ENCODE data around the gene ZC3H7A.

Gene ZC3H7A

DNA sequence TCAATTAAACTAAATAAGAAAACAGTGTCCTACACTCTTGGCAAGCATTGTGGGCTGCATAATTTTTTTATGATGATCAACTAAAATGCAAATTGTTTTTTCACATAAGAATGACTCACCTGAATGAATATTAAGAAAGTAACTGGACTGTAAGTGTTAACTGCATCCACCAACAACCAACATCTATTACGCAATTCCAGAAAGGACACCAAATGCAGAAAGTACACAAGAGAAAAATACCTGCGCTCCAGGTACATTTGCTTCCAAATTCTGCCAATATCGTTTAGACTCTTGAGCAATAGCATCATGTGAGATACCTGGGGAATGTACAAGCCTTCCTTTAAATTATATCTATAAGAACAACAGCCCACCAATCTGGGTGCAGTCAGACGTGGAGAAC lies 34.6 kb downstream of the ZC3H7A start (continued):
- TF ChIP-seq, protein P1, sequence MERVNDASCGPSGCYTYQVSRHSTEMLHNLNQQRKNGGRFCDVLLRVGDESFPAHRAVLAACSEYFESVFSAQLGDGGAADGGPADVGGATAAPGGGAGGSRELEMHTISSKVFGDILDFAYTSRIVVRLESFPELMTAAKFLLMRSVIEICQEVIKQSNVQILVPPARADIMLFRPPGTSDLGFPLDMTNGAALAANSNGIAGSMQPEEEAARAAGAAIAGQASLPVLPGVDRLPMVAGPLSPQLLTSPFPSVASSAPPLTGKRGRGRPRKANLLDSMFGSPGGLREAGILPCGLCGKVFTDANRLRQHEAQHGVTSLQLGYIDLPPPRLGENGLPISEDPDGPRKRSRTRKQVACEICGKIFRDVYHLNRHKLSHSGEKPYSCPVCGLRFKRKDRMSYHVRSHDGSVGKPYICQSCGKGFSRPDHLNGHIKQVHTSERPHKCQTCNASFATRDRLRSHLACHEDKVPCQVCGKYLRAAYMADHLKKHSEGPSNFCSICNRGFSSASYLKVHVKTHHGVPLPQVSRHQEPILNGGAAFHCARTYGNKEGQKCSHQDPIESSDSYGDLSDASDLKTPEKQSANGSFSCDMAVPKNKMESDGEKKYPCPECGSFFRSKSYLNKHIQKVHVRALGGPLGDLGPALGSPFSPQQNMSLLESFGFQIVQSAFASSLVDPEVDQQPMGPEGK (CRISPR knock-in tag; IDR thresholded peaks at IDR 0.05; ENCODE audit: borderline replicate concordance) = no peak
- no peak for TF ChIP-seq GLIS3 (CRISPR knock-in tag; IDR thresholded peaks at IDR 0.05)
- TF ChIP-seq TCF4 (CRISPR knock-in tag; IDR thresholded peaks at IDR 0.05; ENCODE audit: borderline replicate concordance) = no peak

DNA sequence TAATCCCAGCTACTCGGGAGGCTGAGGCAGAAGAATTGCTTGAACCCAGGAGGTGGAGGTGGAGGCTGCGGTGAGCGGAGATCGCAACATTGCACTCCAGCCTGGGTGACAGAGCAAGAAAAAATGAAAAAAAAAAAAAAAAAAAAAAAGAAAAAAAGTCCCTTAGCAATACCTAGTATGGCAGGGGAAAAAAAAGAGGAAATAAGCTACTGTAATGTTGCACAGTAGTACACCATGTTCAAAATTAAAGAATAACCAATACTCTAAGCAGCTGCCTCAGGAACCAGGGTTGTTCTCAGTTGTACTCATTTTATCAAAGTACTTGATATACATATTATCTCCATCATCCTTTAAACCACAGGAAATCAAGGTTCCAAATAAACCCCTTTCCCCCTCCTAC lies 37.1 kb downstream of the ZC3H7A start:
- no peak for ATAC-seq
- TF ChIP-seq, protein P2, sequence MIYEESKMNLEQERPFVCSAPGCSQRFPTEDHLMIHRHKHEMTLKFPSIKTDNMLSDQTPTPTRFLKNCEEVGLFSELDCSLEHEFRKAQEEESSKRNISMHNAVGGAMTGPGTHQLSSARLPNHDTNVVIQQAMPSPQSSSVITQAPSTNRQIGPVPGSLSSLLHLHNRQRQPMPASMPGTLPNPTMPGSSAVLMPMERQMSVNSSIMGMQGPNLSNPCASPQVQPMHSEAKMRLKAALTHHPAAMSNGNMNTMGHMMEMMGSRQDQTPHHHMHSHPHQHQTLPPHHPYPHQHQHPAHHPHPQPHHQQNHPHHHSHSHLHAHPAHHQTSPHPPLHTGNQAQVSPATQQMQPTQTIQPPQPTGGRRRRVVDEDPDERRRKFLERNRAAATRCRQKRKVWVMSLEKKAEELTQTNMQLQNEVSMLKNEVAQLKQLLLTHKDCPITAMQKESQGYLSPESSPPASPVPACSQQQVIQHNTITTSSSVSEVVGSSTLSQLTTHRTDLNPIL (CRISPR knock-in tag; IDR thresholded peaks at IDR 0.05; ENCODE audit: low read depth) = no peak
- TF ChIP-seq RARB (CRISPR knock-in tag; IDR thresholded peaks at IDR 0.05) (no peak), ZNF565 (CRISPR knock-in tag; conservative IDR thresholded peaks at IDR 0.05; ENCODE audit: low read depth) (no peak), CSDC2 (CRISPR knock-in tag; IDR thresholded peaks at IDR 0.05) (no peak), ZC3H10 (CRISPR knock-in tag; IDR thresholded peaks at IDR 0.05) (no peak), ZFP30 (CRISPR knock-in tag; IDR thresholded peaks at IDR 0.05) (no peak), TCF4 (CRISPR knock-in tag; IDR thresholded peaks at IDR 0.05; ENCODE audit: borderline replicate concordance) (no peak), PPARA (CRISPR knock-in tag; IDR thresholded peaks at IDR 0.05; ENCODE audit: borderline replicate concordance) (no peak), ZNF70 (CRISPR knock-in tag; IDR thresholded peaks at IDR 0.05) (no peak), ISL1 (CRISPR knock-in tag; IDR thresholded peaks at IDR 0.05) (no peak), ARNTL (CRISPR knock-in tag; IDR thresholded peaks at IDR 0.05; ENCODE audit: borderline replicate concordance, low read depth) (no peak), TOX (CRISPR knock-in tag; IDR thresholded peaks at IDR 0.05; ENCODE audit: borderline replicate concordance) (no peak), ESRRG (CRISPR knock-in tag; IDR thresholded peaks at IDR 0.05) (no peak), ZFP3 (CRISPR knock-in tag; IDR thresholded peaks at IDR 0.05) (no peak), SNAI2 (CRISPR knock-in tag; IDR thresholded peaks at IDR 0.05) (no peak), ZNF8 (CRISPR knock-in tag; IDR thresholded peaks at IDR 0.05) (no peak)
- TF ChIP-seq, protein P1 (CRISPR knock-in tag; IDR thresholded peaks at IDR 0.05; ENCODE audit: borderline replicate concordance) = no peak
- TF ChIP-seq, protein P3, sequence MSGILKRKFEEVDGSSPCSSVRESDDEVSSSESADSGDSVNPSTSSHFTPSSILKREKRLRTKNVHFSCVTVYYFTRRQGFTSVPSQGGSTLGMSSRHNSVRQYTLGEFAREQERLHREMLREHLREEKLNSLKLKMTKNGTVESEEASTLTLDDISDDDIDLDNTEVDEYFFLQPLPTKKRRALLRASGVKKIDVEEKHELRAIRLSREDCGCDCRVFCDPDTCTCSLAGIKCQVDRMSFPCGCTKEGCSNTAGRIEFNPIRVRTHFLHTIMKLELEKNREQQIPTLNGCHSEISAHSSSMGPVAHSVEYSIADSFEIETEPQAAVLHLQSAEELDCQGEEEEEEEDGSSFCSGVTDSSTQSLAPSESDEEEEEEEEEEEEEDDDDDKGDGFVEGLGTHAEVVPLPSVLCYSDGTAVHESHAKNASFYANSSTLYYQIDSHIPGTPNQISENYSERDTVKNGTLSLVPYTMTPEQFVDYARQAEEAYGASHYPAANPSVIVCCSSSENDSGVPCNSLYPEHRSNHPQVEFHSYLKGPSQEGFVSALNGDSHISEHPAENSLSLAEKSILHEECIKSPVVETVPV (CRISPR knock-in tag; IDR thresholded peaks at IDR 0.05) = no peak
- TF ChIP-seq, protein P4, sequence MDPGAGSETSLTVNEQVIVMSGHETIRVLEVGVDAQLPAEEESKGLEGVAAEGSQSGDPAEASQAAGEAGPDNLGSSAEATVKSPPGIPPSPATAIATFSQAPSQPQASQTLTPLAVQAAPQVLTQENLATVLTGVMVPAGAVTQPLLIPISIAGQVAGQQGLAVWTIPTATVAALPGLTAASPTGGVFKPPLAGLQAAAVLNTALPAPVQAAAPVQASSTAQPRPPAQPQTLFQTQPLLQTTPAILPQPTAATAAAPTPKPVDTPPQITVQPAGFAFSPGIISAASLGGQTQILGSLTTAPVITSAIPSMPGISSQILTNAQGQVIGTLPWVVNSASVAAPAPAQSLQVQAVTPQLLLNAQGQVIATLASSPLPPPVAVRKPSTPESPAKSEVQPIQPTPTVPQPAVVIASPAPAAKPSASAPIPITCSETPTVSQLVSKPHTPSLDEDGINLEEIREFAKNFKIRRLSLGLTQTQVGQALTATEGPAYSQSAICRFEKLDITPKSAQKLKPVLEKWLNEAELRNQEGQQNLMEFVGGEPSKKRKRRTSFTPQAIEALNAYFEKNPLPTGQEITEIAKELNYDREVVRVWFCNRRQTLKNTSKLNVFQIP (CRISPR knock-in tag; IDR thresholded peaks at IDR 0.05; ENCODE audit: borderline replicate concordance, low read depth) = no peak

DNA sequence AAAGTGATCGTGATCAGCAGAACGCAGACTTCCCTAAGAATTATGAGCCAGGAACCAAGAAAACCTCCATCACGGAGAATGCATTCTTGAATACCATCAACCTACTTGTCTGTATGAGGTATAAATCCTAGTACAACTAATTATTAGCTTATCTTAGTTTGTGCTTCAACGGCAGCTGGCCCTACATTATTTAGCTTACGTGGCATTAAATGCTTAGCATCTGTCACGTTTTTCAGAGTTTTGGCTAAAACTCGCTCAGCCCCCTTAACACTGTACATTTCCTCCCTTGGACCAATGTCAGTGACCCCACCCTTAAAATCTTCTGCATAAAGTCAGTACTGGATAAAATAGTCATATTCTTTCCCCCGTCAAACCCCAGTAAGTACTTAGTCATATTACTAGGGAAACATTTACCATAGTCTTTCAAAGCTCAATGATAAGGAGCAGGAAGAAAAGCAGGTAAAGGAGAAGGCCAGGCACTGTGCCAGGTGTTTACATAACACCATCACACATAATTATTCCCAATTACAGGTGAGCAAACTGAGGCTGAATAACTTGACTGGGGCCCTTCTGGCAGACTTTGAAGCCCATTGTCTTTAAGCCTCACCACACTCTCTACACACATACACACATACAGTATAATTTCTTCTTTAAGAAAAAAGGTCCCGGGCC lies 37.8 kb downstream of the ZC3H7A start:
- TF ChIP-seq, protein P2 (CRISPR knock-in tag; IDR thresholded peaks at IDR 0.05; ENCODE audit: low read depth) = no peak
- TF ChIP-seq ZNF8 (CRISPR knock-in tag; IDR thresholded peaks at IDR 0.05) = no peak
- no peak for TF ChIP-seq ARNTL (CRISPR knock-in tag; IDR thresholded peaks at IDR 0.05; ENCODE audit: borderline replicate concordance, low read depth)
- no peak for TF ChIP-seq ZNF70 (CRISPR knock-in tag; IDR thresholded peaks at IDR 0.05)
- no peak for TF ChIP-seq ESRRG (CRISPR knock-in tag; IDR thresholded peaks at IDR 0.05)
- TF ChIP-seq ZNF565 (CRISPR knock-in tag; conservative IDR thresholded peaks at IDR 0.05; ENCODE audit: low read depth) = no peak
- no peak for TF ChIP-seq ZFP30 (CRISPR knock-in tag; IDR thresholded peaks at IDR 0.05)
- TF ChIP-seq, protein P4 (CRISPR knock-in tag; IDR thresholded peaks at IDR 0.05; ENCODE audit: borderline replicate concordance, low read depth) = no peak
- no peak for ATAC-seq

All from SK-N-SH treated with all-trans-retinoic acid at 6 μM for 48 hours (cell line).